HL-60 (cell line): ENCODE results near the gene DOCK1.

Experiments used
- GABPA ChIP-seq: IDR thresholded peaks from 2 replicates; pipeline ENCODE4 v1.6.1; 2012; ENCODE audit warnings: low read depth
- POLR2AphosphoS5 ChIP-seq: IDR thresholded peaks from 2 replicates; pipeline ENCODE4 v1.6.1; 2012; ENCODE audit warnings: low read depth
- SPI1 ChIP-seq: IDR thresholded peaks from 2 replicates; pipeline ENCODE4 v1.6.1; 2012; ENCODE audit warnings: low read depth, mild to moderate bottlenecking, borderline replicate concordance
- TF ChIP-seq, protein P1 (sequence below): IDR thresholded peaks from one replicate; pipeline ENCODE4 v1.5.1; 2011; ENCODE audit warnings: low read length, control low read depth, inconsistent platforms; ENCODE audit not compliant: insufficient read depth
- TF ChIP-seq, protein P2 (sequence below): IDR thresholded peaks from 2 replicates; pipeline ENCODE4 v1.6.1; 2012; ENCODE audit warnings: low read depth; ENCODE audit not compliant: insufficient replicate concordance

GRCh38 chr10:127300868-127301321, 395.7 kb downstream of the DOCK1 start:
- TF ChIP-seq POLR2AphosphoS5 (no peak), GABPA (no peak), SPI1 (no peak)
- TF ChIP-seq, protein P1, sequence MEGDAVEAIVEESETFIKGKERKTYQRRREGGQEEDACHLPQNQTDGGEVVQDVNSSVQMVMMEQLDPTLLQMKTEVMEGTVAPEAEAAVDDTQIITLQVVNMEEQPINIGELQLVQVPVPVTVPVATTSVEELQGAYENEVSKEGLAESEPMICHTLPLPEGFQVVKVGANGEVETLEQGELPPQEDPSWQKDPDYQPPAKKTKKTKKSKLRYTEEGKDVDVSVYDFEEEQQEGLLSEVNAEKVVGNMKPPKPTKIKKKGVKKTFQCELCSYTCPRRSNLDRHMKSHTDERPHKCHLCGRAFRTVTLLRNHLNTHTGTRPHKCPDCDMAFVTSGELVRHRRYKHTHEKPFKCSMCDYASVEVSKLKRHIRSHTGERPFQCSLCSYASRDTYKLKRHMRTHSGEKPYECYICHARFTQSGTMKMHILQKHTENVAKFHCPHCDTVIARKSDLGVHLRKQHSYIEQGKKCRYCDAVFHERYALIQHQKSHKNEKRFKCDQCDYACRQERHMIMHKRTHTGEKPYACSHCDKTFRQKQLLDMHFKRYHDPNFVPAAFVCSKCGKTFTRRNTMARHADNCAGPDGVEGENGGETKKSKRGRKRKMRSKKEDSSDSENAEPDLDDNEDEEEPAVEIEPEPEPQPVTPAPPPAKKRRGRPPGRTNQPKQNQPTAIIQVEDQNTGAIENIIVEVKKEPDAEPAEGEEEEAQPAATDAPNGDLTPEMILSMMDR: no peak
- TF ChIP-seq, protein P2, sequence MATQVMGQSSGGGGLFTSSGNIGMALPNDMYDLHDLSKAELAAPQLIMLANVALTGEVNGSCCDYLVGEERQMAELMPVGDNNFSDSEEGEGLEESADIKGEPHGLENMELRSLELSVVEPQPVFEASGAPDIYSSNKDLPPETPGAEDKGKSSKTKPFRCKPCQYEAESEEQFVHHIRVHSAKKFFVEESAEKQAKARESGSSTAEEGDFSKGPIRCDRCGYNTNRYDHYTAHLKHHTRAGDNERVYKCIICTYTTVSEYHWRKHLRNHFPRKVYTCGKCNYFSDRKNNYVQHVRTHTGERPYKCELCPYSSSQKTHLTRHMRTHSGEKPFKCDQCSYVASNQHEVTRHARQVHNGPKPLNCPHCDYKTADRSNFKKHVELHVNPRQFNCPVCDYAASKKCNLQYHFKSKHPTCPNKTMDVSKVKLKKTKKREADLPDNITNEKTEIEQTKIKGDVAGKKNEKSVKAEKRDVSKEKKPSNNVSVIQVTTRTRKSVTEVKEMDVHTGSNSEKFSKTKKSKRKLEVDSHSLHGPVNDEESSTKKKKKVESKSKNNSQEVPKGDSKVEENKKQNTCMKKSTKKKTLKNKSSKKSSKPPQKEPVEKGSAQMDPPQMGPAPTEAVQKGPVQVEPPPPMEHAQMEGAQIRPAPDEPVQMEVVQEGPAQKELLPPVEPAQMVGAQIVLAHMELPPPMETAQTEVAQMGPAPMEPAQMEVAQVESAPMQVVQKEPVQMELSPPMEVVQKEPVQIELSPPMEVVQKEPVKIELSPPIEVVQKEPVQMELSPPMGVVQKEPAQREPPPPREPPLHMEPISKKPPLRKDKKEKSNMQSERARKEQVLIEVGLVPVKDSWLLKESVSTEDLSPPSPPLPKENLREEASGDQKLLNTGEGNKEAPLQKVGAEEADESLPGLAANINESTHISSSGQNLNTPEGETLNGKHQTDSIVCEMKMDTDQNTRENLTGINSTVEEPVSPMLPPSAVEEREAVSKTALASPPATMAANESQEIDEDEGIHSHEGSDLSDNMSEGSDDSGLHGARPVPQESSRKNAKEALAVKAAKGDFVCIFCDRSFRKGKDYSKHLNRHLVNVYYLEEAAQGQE: no peak
